Kidney tubule cell (primary cell): Measurements from ENCODE around the gene ARMH3.

Source experiments
- DNase-seq: peaks from one replicate; pipeline ENCODE4 v3.0.0-alpha.2; 2018; ENCODE audit warnings: low spot score

The ARMH3 gene

DNA sequence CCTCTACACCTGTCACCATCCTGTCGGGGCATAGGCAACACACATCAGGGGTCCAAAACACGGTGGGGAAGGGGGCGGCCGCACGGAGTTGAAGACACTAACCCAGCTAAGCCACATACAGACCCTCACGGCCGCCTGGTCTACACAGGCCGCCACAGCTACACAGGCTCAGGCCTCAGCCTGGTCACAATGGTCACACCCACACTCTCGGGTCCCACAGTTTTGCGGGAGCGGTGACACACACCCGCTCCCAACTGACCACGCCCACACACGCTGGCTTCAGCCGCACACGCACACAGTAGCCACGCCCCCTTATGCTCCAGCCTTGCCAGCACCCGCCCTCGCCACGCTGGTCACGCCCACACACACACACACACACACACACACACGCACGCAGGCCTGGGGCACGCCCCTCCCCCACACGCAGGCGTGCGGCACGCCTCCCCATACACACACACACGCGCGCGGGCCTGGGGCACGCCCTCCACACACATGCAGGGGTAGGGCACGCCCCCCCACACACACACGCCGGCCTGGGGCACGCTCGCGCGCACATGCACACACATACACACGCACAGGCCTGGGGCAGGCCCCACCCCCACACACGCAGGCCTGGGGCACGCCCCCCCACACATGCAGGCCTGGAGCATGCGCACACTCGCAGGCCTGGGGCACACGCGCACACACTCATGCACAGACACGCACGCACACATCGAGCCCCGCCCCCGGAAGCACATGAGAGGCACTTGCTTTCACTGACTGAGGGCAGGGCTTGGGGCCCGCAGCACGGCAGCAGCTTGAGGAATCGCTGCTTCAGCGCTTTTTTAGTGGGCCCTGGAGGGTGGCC is 225.4 kb downstream of the ARMH3 start:
- DNase-seq: peak; percentile 85

DNA sequence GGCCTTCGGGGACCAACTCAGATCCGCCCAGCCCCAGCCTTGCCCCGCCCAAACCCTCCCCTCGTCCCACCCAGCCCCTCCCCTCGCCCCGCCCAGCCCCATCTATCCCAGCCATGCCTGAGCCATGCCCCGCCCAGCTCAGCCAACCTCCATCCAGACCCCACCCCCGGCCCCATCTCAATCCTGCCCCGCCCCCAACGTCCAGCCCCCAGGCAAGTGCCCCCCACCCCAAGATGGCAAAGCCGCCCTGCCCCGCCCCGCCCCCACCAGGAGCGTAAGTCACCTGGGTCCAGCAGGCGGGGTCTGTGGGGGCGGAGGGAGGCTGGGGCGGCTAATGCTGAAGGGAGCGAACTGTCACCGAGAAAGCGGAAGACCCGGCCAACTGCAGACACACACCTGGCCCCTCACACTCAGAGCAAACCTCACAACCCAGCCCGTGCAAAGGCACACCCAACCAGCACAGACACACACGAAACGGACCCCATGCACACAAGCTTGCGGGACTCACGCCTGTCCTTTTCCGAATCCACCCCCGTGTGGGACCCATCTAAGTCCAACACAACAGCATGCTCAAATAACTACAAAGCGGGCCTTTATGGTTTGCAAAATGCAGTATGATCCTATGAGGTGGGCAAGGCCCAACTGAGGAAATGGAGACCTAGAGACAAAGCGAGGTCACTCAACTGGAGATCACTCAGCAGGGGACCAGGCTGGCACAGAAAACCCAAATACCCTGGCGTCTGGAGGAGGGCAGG is 226.2 kb downstream of the ARMH3 start:
- DNase-seq: no peak

DNA sequence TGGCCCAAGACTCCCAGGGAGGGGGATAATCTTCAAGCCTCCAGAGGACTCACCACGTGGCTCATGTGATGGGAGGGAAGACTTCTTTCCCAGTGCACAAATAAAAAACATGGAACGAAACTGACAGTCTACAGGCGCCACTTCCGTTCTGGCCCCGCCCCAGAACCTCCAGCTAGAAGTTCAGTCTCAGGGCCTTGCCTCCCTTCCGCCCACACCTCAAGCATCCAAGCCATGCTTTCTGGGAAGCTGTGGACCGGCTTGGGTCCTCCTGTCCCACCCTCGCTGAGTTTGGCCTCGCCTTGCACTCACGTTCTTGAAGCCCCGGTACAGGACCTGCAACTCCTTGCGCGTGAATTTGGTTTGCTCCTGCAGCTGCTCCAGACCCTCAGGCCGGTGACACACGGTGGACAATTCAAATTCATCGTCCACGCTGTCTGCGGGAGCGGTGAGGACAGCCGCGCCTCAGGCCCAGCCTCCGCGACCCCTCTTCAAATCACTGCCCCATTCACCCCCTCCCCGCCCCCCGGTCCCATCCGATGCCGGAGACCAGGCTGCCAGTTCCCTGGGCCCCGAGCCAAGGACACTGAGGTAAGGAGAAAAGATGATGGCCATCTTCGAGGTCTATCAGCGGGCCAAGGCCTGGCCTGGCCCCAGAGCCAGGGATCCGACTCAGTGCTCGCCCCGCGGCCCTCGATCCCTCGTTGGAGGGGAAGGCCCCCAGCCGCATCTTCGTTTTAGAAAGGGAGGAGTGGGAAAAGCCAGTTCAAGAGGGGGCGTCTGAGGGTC is 227.0 kb downstream of the ARMH3 start:
- no peak for DNase-seq

DNA sequence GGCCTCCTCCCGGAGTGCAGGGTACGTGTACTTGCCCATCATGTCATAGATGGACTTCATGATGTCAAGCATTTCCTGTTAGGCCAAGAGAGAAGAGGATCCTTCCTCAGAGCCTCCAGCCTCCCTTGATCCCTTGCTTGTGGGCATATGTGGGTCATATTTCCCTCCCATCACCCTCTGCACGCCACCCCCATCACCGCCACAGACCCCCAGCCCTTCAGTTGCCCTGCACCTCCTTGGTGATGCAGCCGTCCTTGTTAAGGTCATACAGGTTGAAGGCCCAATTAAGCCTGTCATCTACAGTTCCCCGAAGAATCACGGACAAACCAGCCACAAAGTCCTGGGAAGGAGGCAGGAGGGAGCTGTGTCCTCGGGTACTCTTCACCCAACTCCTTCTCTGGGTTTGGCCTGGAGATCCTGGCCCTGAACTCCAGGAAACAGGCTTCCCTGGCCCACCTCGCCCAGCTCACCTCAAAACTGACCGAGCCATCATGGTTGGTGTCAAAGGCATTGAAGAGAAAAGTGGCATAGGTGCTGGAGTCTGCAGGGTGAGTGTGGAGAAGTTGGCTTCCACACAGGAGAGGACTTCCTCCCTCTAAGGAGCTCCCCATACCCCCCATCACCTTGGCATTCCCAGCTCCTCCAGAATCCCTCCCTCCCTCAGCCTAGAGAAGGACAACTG is 227.9 kb downstream of the ARMH3 start:
- DNase-seq: no peak

DNA sequence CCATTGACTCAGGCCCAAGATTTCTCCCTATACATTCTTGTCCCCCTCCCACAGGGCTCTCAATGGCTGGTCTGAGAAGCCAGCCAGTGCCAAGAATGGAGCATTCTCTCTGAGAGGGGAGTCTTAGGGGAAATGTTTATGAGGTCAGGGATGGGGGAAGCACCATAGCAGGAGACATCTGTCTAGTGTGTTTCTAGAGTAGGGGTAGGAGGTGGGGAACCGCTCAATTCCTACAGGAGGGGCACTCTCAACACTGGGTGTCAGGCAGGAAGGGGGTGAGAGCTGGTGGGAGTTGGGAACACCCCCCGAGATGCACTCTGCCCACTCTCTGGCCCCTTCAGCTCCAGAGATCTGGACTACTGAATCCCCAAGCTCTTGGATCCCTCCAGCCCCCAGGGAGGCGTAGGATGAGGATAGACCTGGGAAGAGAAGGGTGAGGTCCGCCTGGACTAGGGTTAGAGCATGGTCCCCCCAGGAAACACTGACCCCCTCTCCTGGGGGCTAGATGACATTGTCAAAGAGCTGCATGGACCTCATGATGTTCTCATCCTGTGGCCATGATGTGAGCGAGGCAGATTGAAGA is 229.0 kb downstream of the ARMH3 start:
- DNase-seq: no peak

DNA sequence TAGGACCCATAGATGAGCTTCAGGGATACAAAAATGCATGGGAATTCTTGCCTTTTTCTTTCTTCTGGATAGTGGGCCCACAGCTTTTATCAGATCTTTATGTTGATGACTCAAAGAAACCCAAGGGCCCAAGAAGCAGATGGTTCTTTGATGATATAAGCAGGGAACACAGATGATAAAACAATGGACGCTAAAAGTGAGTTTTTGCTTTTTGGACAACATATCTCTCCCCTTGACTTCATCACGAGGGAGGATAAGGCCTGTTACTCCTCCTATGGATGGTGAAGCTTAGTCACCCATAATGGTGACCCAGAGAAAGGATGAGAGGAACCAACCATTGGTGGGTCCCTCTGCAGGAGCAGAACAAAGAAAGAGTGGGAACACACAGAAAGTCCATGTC is 231.2 kb downstream of the ARMH3 start:
- DNase-seq: no peak

DNA sequence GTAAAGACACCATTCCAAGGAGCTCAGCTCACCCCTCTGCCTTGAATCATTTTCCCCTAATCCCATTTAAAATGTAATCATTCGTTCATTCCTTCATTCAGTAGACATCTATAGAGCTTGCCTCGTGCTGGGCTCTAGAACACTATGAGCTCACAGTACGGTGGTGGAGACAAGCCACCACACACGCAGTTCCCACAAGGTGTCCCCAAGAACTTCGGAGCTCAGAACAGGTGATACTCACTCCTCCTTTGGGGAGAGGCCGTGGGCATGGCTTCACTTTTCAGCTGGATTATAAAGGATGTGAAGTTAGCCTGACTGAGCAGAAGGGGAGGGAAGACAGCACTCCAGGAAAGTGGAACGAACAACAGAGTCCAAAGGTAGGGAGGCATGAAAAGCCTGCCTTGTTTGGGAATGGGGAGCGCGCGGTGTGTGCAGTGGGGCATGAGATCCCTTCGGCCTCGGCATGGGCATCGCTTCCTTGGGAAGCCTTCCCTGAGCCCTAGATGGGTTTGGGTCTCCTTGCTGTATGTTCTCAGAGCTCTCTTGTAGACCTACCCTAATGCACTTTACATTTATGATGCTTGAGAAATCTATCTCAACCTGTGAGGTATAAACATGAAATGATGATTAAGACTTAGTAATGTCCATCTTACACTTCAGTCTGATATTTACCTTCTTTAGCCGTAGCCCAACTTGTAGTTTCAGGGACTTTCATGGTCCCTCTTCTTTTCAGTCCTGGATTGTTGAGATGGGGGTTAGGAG is 236.9 kb downstream of the ARMH3 start:
- no peak for DNase-seq

DNA sequence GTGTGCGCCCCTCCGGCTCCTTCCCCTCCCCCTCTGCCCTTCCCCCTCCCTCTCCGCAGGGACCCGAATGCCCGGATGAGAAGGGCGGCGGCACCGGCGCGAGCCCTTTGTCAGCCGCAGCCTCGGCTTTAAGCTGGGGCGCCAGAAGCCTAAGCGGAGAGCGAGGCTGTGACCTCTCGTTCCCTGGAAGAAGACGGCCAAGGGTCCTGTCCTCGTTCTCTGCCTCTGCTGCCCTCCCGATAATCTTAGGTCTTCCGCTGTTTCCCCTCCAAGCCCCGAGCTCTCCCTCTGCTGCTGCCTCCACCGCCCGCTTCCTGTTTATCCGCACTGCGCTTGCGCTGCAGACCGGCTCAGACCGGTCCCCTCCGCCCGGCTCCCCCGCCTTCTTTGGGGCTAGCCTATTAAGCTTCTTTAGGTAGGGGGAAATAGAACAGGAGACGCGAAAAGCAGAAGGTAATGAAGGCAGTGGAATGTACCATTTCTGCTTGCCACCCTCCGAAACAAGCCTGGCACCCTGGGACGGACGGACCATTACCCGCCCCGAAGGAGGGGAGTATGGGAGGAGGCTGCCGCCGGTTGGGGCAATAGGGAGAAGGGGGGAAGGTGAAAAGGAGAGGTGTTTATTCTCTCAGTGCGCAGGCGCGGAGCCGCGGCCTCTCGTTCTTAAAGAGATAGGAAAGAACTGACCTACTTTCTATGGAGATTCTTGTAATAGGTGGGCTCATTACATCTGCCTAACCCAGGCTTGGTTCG is 237.7 kb downstream of the ARMH3 start, which contains the start of gene OGA:
Gene OGA (minus strand): TSS at position 326 of the 753 bp plus-strand sequence. CDS start 422 bp downstream, outside the sequence.
- peak; percentile 100 for DNase-seq

DNA sequence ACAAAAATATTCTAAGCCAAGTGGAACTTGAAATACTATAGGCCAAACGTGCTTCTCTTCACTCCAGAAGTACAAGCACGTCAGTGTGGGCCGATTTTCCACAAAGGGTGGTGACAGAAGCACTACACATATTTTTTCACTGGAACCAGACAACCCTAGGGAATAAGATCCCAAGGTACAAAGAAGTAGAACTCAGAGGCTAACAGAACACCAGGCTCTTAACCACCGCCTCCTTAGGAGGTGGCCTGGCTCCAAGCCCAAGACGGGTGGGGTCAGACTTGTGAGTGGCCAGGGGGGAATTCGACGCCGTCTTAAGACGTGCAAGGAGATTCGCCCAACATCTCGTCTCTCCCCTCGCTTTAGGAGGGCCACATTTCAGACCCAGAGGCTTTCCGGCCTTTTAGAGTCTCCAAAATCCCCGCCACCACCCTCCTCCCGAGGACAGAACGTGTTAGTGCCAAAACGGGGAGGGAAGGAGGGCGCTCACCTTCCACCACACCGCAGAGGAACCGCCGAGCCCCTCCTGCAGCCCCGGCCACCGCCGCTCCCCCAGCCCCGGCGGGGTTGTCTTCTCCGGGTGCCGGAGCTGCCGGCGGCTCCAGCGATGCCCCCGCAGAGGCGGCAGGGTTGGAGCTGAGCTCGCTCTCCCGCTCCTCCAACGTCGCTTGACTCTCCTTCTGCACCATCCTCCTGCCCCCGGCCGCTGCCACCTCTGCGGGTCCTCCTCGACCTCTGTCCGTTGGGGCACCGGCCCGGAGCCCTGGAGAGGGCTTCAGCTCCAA is 238.4 kb downstream of the ARMH3 start:
- peak; percentile 93 for DNase-seq

DNA sequence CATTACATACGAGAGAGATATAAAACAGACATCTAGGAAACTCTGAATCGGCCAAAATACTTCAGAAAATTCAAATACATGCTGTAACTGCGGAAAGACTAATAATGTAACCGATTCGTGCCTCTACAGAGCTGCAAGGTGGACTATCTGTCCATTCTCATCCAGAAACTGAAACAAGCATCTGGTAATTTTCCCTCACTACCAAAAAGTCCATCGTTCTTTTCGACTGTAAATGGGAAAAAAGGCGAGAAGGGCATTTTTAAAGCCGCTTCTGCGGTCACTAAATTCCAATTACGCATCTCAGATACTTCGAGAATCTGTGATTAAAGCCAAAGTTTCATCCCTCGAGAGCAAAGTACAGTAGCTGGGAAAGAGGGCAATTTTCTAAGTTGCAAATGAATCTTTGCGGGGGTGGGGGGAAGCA is 239.0 kb downstream of the ARMH3 start:
- no peak for DNase-seq

DNA sequence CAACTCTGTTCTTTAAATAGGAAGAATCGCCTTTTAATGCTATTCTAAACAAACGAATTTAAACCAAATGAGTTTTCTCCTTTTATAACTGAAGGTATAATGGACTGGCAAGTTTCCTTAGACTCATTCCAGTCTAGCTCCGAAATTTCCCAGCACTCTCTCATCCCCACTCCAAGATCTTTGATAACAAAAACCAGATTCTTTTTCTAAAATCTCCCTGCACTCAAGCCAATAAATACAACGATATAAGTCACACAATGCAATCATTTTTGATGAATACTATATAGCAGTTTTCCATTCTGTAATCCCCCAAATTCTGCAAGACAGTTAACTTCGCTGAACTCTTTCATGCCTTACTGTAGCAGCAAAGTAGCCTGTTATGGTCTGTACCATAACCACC is 239.6 kb downstream of the ARMH3 start:
- DNase-seq: no peak

DNA sequence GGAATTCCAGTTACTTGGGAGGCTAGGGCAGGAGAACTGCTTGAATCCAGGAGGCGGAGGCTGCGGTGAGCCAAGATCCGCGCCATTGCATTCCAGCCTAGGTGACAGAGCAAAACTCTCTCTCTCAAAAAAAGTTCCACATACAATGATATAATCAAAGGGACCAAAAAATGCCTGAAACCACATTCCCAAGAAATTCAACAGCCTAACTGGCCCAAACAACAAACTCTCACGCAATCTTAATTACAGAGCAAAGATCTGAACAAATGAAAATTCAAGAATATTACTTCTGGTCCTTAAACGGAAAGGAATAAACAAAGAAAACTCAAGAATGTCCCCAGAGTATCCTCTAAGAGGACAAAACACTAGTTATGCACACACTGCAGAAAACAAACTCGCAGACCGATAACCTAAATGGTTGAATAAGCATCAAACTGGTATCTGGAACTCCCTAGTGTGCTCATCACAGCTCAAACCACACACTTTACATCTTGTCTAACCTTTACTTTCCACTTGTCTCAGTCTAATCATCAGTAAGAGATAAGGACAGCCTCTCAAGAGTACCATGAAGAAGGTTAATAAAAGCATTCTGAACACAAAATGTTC is 241.4 kb downstream of the ARMH3 start:
- peak; percentile 48 for DNase-seq

DNA sequence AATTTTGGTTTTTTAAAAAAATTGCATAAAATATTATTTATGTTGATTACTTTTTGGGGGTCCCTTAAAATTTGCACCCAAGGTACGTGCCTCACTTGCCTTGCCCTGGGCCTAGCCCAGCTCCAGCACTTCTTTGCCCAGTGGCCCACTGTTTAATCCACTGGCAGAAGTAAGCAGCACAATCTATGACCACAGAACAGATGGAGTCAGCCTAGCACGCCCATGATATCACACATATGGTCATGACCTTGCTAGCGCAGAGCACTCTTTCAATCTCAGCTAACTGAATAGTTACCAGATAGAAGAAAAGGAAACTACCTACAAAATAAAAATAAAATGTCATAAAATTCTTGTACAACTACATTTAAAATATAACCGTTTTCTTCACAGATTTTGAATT is 243.4 kb downstream of the ARMH3 start:
- no peak for DNase-seq

DNA sequence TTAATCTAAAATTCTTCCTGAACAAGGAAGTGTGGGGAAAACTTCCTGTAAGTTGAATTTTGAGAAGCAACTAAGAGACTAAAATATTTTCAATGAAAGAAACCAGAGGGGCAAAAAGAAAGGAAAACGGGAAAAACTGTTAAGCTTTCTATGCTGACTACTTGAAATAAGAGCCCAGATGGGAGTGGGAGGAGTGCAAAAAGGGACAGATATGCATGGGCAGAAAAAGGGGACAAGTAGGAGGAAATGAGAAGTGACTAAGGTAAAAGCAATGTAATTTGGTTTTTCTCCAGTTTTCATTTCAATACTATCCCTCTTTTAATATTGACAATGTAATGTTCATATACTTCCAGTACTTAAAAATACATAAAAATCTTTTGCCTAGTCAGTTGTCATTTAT is 248.8 kb downstream of the ARMH3 start:
- no peak for DNase-seq

DNA sequence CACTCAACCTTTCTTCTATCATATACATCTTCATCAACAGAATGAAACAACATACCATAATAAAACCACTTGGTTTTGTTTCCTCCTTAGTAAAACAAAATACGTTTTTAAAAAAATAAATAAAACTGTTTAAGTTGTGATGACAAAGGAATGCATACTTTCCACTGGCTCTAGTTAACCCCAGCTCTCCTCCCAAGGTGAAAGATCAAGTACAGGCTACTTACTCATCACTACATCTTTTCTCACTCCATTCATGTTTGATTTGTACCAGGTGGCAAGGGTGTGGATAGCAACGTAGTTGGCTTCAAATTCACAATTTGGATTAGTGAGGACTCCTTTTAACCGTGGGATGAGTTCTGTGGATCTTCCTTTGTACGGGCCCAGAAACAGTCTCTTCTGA is 252.5 kb downstream of the ARMH3 start:
- DNase-seq: no peak

DNA sequence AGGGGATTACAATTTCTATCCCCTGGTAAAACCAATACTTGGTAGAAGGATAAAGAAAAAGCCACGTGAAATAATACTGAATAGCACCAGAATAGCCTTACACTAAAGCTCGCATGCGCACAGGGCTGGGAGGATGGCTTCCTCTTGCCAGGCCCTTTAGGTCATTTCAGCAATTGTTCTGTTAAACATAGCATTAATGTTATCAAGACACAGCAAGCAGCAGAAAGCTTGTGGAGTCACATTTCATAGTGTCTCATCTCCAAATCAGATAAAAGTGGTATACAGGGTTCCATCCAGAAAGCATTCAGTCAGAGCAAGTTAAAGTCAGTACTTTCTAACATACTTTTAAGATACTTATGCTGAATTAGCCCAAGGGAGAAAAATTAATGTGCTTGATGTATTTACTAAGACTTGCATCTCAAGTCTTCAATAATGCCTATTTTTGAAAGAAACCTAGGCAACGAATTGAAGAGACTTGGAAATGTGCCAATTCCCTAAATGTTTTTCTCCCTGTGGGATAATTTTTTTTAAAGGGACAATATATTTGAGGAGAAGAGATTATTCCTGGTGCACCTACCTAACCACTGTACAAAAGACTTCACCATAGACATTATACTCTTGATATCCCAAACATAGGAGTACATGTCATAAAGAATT is 258.4 kb downstream of the ARMH3 start:
- DNase-seq: no peak
